NCI-H345 treated with DMSO at 0.1 percent for 48 hours (cell line): Measurements from ENCODE around the gene LRBA.
"Not testable (repeated sequence)": the region's sequence is repeated elsewhere in the genome, so short reads cannot be mapped to it uniquely, and the experiment has no call there.

Source experiments
- DNase-seq: peaks from one replicate; lab custom pipeline; 2025; ENCODE audit not compliant: unreplicated experiment; lab: John Stamatoyannopoulos, UW

The LRBA gene

DNA sequence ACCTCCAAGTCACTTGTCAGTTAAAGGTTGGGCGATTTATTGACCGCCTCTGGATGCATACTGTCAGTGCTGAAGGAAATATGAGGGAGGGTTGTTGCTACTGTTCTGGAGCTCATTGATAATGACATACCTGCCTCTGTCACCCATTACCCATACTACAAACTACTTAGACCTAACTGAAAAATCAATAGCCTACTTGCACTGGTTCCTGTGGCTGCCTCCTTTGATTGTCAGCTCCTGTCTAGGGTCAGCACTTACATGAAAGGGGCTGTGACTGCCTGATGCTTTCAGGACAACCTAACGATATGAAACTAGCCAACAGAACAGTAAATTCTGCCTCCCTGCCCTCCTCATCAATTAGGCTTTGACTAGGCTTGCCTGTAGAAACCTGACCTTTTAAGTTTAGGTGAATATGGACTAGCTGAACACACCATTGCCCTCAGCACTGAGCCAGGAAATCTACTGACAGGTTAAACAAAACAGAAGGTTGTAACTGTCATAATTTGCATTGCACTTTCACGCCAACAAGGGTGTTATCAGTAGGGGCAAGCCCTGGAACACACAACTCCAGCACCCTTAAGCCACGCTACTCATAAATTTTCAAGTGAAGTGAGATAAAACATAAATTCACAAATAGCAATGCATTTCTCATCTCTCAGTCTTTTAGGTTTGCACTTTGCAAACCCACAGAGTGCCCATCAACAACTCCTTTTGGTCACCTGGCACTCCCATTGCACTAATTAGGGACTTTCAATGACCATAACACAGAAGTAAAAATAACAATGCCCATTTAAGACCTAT lies 442.2 kb downstream of the LRBA start:
- DNase-seq = no peak

- DNase-seq = no peak
These were observed 444.2 kb downstream of the LRBA start for GRCh38 chr4:150570862-150571261.

DNA sequence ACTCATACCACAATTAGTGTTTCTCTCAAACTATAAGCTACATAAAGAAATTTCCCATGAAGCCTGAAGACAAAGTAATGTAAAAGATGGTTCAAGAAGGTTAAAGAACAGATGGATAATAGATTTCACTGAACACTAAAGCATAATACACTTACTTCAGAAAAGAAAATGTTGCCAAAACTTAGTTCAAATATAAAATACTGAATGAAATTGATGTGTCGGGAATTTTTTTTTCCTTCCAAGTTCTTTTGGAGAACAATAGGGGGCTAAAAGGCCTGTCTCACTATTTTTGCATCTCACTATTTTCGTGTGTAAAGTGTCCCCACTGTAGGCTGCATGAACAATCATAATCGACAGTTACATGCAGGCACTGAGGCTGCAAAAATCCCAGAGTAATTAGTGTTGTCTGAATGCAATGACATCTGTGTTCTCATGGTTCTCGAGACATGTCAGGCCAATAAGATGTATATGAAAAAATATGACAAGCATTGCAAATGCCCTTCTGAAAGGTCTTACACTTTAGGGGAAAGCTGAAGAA lies 445.0 kb downstream of the LRBA start:
- no peak for DNase-seq

- DNase-seq = no peak
These were observed 445.6 kb downstream of the LRBA start for GRCh38 chr4:150569384-150569987.

GRCh38 chr4:150567070-150567469 lies 448.0 kb downstream of the LRBA start:
- DNase-seq = no peak

DNA sequence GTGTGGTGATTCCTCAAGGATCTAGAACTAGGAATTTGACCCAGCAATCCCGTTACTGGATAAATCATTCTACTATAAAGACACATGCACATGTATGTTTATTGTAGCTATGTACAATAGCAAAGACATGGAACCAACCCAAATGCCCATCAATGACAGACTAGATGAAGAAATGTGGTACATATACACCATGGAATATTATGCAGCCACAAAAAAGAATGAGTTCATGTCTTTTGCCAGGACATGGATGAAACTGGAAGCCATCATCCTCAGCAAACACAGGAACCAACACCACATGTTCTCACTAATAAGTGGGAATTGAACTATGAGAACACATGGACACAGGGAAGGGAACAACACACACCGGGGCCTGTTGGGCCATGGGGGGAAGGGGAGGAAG lies 450.1 kb downstream of the LRBA start:
- not testable (repeated sequence) for DNase-seq

- no peak for DNase-seq
These were observed 452.3 kb downstream of the LRBA start for GRCh38 chr4:150562751-150563150.

DNA sequence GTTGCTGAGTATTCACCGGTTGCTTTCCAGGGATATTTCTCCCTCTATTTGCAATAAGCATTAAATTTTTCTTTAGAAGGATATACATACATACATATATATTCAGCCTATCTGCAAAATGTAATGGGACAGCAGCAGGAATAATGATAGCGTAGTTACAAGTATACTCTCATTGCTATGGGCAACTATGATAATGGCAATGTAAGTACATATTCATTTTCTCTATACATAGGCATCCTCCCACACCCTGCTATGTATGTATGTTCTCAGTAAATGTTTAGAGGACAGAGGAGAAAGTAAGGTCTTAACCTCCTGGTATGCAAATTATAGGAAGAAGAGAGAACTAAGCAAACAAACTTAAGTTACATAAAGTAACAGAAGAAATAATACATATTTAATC lies 452.8 kb downstream of the LRBA start:
- no peak for DNase-seq

- no peak for DNase-seq
These were observed 453.8 kb downstream of the LRBA start for GRCh38 chr4:150561143-150561737.

- DNase-seq = not testable (repeated sequence)
These were observed 457.3 kb downstream of the LRBA start for GRCh38 chr4:150557811-150558210.

DNA sequence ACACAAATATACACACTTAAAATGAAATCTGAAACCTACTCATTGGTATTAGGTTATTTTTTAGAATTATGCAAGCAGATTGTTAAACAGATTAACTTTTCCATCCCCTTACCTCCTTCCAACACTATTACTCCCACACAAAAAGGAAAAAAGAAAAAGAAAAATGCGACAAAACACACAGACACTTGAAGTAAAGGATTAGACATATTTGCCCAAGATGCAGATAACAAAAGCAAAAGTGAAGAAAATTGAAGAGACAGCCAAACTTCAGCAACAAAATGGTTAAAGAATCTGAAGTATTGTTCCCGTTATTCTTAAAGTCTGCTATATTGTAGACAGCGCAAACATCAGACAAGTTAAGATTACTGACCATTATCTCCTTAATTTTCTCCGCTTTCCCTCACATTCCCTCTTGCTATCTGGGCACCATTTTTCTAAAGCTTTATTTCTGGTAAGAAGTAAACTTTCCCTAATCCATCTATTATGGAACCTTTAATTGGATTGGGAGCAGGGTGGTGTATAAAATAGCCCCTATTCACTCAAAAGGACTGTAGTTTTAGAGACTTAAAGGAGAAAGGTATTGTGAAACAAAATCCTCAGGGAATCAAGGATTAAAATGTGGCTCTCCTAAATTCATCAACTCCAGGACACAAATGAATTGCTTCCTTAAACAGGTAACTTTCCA lies 467.8 kb downstream of the LRBA start:
- DNase-seq = no peak

GRCh38 chr4:150546286-150546685 lies 468.8 kb downstream of the LRBA start:
- no peak for DNase-seq

GRCh38 chr4:150543042-150543441 lies 472.0 kb downstream of the LRBA start:
- no peak for DNase-seq

- no peak for DNase-seq
These were observed 473.4 kb downstream of the LRBA start for GRCh38 chr4:150541681-150542080.

GRCh38 chr4:150540959-150541360 lies 474.1 kb downstream of the LRBA start:
- DNase-seq = no peak

DNA sequence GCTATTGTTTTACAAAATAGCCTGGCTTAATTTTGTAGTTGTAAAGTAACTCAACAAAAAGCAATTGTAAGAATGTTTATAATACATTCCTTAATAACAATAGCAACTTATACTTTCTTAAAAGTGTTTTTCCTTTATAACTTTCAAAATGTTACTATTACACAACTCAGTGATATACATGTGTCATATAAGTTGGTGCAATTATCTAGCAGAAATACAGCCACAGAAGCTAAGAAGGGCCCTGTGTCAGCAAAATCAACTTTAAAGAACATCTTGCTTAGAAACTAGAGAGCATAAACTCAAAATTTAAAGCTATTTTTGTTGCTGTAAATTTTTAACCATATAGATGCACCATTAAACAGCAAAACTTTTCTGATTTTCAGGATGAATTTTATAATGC lies 474.5 kb downstream of the LRBA start:
- DNase-seq = no peak

DNA sequence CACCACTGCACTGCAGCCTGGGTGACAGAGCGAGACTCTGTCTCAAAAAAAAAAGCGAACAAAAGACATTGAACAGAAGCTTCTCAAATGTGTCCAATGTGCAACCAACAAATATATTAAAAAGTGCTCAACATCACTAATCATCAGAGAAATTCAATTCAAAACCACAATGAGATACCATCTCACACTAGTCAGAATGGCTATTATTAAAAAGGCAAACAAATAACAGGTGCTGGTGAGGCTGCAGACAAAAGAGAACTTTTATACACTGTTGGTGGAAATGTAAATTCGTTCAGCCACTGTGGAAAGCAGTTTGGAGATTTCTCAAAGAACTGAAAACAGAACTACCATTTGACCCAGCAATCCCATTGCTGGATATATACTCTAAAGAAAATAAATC lies 477.2 kb downstream of the LRBA start:
- not testable (repeated sequence) for DNase-seq

GRCh38 chr4:150534818-150535217 lies 480.3 kb downstream of the LRBA start:
- DNase-seq = no peak

DNA sequence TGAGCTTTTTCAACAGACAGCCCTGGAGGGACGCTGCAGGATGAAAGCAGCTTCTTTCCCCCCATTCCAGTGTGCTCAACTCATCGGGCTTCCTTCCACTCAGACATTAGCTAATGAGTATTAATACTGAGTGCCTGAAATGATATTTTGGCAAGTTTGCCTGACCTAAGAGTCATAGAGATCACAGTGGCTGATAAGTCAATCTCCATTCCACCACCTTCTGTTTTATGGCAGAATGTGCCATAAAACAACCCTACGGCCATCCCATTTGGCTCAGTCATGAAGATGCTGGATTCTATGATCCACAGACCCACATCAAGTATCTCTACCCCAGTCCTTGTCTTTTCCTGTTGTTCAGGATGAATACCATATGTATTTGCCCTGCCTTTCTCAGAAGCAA lies 481.4 kb downstream of the LRBA start:
- DNase-seq = no peak

DNA sequence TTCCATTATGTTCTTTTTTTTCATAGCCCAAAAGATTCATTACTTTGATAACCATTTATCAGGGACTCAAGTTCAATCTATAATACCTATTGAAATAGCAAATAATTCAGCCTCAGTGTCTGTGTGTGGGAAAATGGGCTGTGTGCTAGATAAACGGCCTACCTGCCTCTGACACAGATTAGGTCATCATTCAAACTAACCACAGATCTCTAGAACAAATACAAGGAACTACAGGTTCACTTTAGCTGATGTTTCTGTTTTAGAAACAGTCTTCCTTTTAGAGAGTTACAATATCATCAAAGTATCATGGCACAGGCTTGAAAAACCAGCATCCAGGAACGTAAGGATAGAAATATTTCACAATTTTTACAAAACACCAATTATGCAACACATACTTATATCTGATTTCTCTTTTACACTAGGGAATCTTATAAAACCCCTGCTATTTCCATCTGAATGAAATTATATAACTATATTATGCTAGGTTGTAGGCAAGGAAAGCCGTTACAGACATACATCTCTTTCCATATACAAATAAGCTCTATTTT lies 489.7 kb downstream of the LRBA start:
- no peak for DNase-seq

DNA sequence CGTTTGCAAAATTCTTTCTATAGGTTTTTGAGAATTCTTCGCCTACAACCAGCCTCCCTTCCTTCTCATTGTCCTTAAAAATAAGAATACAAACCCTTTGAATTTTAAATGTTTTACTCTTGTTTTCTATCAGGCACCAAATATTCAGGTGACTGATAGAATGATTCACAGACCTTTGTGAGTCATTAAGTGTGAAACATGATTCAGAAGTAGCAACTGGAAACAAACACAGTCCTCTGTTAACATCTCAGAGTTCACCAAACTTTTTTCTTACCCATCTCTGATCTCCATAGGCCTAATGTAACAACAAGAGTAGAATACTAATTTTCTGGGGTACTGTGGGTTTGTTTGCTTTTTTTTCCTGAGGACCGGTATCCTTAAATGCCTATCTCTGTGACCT lies 496.5 kb downstream of the LRBA start:
- no peak for DNase-seq
